Panc1 (cell line): ENCODE measurements around the gene HEPACAM.

ENCODE experiments used
- CTCF ChIP-seq: fragments of 450-650 bp; IDR thresholded peaks from 2 replicates; pipeline ENCODE4 v1.5.1; 2017; ENCODE audit warnings: mild to moderate bottlenecking
- POLR2AphosphoS5 ChIP-seq: IDR thresholded peaks from 2 replicates; pipeline ENCODE4 v1.6.1; 2012; ENCODE audit warnings: mild to moderate bottlenecking, low read depth, low read length, moderate library complexity
- REST ChIP-seq, 2 experiments: IDR thresholded peaks; 2 replicates each; pipeline ENCODE4 v1.6.1; 2011 to 2012; ENCODE audit warnings: low read depth in 2 of 2, control low read depth in 1 of 2, low read length in 1 of 2, mild to moderate bottlenecking in 1 of 2, moderate library complexity in 1 of 2; ENCODE audit not compliant: insufficient read depth in 1 of 2
- SIN3A ChIP-seq: IDR thresholded peaks from 2 replicates; pipeline ENCODE4 v1.6.1; 2012; ENCODE audit warnings: low read depth, mild to moderate bottlenecking, low read length, moderate library complexity, borderline replicate concordance; ENCODE audit not compliant: insufficient read depth

- TF ChIP-seq CTCF (no peak), POLR2AphosphoS5 (no peak), REST (IDR thresholded peaks at IDR 0.05; ENCODE audit: insufficient read depth in 1 of 2, low read depth in 2 of 2, low read length in 1 of 2) (no peak), SIN3A (no peak)
Observed at GRCh38 chr11:124880290-124880611, 55.6 kb downstream of the HEPACAM start.
